Measurements from ENCODE around the gene CCDC192. TPM values are rescaled to one million over a fixed set of nuclear protein-coding genes. Genes with fewer than 3 reads are reported as not detected.

The CCDC192 gene
- total RNA-seq, 3 donors from 2014 or later (not counting 1 experiment from before 2014, with no cell fraction given), result not detected

DNA sequence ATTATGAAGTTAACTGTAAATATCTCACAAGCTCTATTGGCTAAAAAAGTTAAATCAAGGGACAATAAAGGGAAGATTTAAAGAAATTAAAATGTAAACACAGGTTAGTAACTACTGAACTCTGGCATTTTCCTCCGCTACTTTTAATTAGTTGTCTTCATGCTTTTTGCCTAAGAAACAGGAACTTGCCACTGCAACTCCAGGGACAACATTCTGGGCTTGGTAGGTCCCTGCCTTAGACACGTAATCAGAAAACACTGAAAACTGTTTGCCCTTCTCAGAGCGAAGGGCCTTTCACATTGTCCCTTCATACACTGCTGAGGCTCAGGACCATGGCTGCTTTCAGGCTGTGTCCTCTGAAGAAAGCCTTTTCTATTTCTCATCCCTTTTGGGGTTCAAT, 118.7 kb downstream of the CCDC192 start:
- H3K27me3 Mint-ChIP-seq (ENCODE audit: low read depth in 2 of 2), result no peaks in the 10 kb centered on the region
- intact Hi-C loops (cut with micrococcal nuclease), result no loop called here
- ATAC-seq (no peak), DNase-seq (no peak)
- H3K4me1 Mint-ChIP-seq, result no peaks in the 10 kb centered on the region
- H3K27me3 ChIP-seq (ENCODE audit: control insufficient read depth, insufficient read depth, low read length), result no peaks in the 10 kb centered on the region
- no peak overlapping the region for H3K27ac ChIP-seq (ENCODE audit: low read length)
- H3K4me3 Mint-ChIP-seq, result no peak overlapping the region
- no peak overlapping the region for H3K27ac Mint-ChIP-seq
- H3K4me1 ChIP-seq (ENCODE audit: control insufficient read depth, insufficient read depth, low read length), result no peaks in the 10 kb centered on the region
- H3K4me3 ChIP-seq (ENCODE audit: low read length), result no peak overlapping the region
- no peaks in the 10 kb centered on the region for H3K36me3 Mint-ChIP-seq
- WGBS (ENCODE audit: insufficient coverage), result 81% methylated on average over 3 of the region's 3 CpGs
- H3K36me3 ChIP-seq (ENCODE audit: control insufficient read depth, insufficient read depth, low read length), result no peaks in the 10 kb centered on the region
- no peaks in the 10 kb centered on the region for H3K9me3 ChIP-seq (ENCODE audit: control insufficient read depth, insufficient read depth, low read length)
- no peak for TF ChIP-seq CTCF (IDR thresholded peaks at IDR 0.05)
- H3K9me3 Mint-ChIP-seq, result no peaks in the 10 kb centered on the region

GRCh38 chr5:127824126-127824525, 120.9 kb downstream of the CCDC192 start:
- intact Hi-C loops (cut with micrococcal nuclease), result no loop called here
- no peaks in the 10 kb centered on the region for H3K9me3 Mint-ChIP-seq
- H3K27me3 Mint-ChIP-seq (ENCODE audit: low read depth in 2 of 2), result peaks cover 3 to 11% of the 10 kb centered on the region in 2 donors
- H3K27ac ChIP-seq (ENCODE audit: low read length), result no peak overlapping the region
- 92% methylated on average over 2 of the region's 2 CpGs for WGBS (ENCODE audit: insufficient coverage)
- no peak overlapping the region for H3K4me3 Mint-ChIP-seq
- H3K4me1 ChIP-seq (ENCODE audit: control insufficient read depth, insufficient read depth, low read length), result no peaks in the 10 kb centered on the region
- no peaks in the 10 kb centered on the region for H3K36me3 ChIP-seq (ENCODE audit: control insufficient read depth, insufficient read depth, low read length)
- ATAC-seq, result no peak
- H3K27me3 ChIP-seq (ENCODE audit: control insufficient read depth, insufficient read depth, low read length), result no peaks in the 10 kb centered on the region
- H3K4me3 ChIP-seq (ENCODE audit: low read length), result no peak overlapping the region
- no peak overlapping the region for H3K27ac Mint-ChIP-seq
- H3K9me3 ChIP-seq (ENCODE audit: control insufficient read depth, insufficient read depth, low read length), result no peaks in the 10 kb centered on the region
- H3K36me3 Mint-ChIP-seq, result no peaks in the 10 kb centered on the region
- DNase-seq, result no peak
- H3K4me1 Mint-ChIP-seq, result no peaks in the 10 kb centered on the region
- no peak for TF ChIP-seq CTCF (IDR thresholded peaks at IDR 0.05)

DNA sequence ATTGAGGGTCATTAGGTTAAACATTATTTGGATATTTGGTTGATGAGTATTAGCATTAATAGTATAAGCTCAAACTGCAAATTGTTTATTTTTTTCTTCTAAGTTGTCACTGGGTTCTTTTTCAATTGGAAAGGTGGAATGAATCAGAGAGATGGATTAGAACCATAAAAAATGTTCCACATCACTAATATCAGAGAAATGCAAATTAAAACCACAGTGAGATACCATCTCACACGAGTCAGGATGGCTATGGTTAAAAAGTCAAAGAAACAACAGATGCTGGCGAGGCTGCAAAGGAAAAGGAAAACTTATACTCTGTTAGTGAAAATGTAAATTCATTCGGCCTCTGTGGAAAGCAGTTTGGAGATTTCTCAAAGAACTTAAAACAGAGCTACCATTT, 122.8 kb downstream of the CCDC192 start:
- intact Hi-C loops (cut with micrococcal nuclease), result no loop called here
- H3K4me1 Mint-ChIP-seq, result no peaks in the 10 kb centered on the region
- peaks cover 3 to 11% of the 10 kb centered on the region in 2 donors for H3K27me3 Mint-ChIP-seq (ENCODE audit: low read depth in 2 of 2)
- DNase-seq (no peak), ATAC-seq (no peak)
- no peaks in the 10 kb centered on the region for H3K4me1 ChIP-seq (ENCODE audit: control insufficient read depth, insufficient read depth, low read length)
- H3K4me3 ChIP-seq (ENCODE audit: low read length), result no peak overlapping the region
- H3K9me3 ChIP-seq (ENCODE audit: control insufficient read depth, insufficient read depth, low read length), result no peaks in the 10 kb centered on the region
- H3K36me3 Mint-ChIP-seq, result no peaks in the 10 kb centered on the region
- H3K27ac Mint-ChIP-seq, result no peak overlapping the region
- no peaks in the 10 kb centered on the region for H3K9me3 Mint-ChIP-seq
- TF ChIP-seq CTCF (IDR thresholded peaks at IDR 0.05), result no peak
- H3K36me3 ChIP-seq (ENCODE audit: control insufficient read depth, insufficient read depth, low read length), result no peaks in the 10 kb centered on the region
- no peaks in the 10 kb centered on the region for H3K27me3 ChIP-seq (ENCODE audit: control insufficient read depth, insufficient read depth, low read length)
- H3K27ac ChIP-seq (ENCODE audit: low read length), result no peak overlapping the region
- no peak overlapping the region for H3K4me3 Mint-ChIP-seq
- WGBS (ENCODE audit: insufficient coverage), result 48% methylated on average over 3 of the region's 3 CpGs

DNA sequence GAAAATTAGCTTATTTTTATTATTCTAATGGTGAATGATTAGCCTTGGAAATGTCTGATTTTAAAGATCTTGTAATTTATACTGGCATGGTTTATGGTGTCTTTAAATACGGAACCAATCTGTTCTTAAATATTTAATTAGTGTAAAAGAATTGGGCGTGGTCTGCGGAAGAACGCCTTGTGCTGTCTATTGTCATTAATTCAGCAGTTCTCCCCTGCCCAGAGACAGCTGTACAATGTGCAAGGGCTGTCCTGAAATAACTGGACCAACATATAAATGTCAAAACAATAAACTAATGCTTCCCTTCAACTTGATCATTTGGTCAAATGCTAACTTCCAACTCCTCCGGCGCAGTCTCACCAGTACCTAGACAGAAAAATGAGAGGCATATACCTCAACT, 124.3 kb downstream of the CCDC192 start:
- no peak for TF ChIP-seq CTCF (IDR thresholded peaks at IDR 0.05)
- Mint-ChIP-seq H3K27me3 (ENCODE audit: low read depth in 2 of 2) (peaks cover 8 to 16% of the 10 kb centered on the region in 2 donors), H3K9me3 (no peaks in the 10 kb centered on the region), H3K4me3 (no peak overlapping the region), H3K27ac (no peak overlapping the region), H3K36me3 (no peaks in the 10 kb centered on the region), H3K4me1 (no peaks in the 10 kb centered on the region)
- WGBS (ENCODE audit: insufficient coverage), result 97% methylated on average over 6 of the region's 6 CpGs
- H3K4me3 ChIP-seq (ENCODE audit: low read length), result no peak overlapping the region
- H3K4me1 ChIP-seq (ENCODE audit: control insufficient read depth, insufficient read depth, low read length), result no peaks in the 10 kb centered on the region
- no peak overlapping the region for H3K27ac ChIP-seq (ENCODE audit: low read length)
- intact Hi-C loops (cut with micrococcal nuclease), result no loop called here
- no peaks in the 10 kb centered on the region for H3K9me3 ChIP-seq (ENCODE audit: control insufficient read depth, insufficient read depth, low read length)
- no peak for ATAC-seq
- no peaks in the 10 kb centered on the region for H3K36me3 ChIP-seq (ENCODE audit: control insufficient read depth, insufficient read depth, low read length)
- H3K27me3 ChIP-seq (ENCODE audit: control insufficient read depth, insufficient read depth, low read length), result no peaks in the 10 kb centered on the region
- DNase-seq, result no peak

Measured in natural killer cell (primary cell).